ENCODE results near the gene CCDC15.
"Not testable (repeated sequence)": the region's sequence is repeated elsewhere in the genome, so short reads cannot be mapped to it uniquely, and the experiment has no call there.

The CCDC15 gene

GRCh38 chr11:125022551-125022950 is 68.5 kb downstream of the CCDC15 start:
- Histone ChIP-seq H2BK5ac (ENCODE audit: low read length) (no peak overlapping the region), H3K36me3 (ENCODE audit: control insufficient read depth, insufficient read depth, low read length) (no peaks in the 10 kb centered on the region), H4K5ac (ENCODE audit: low read length) (no peak overlapping the region), H3K4ac (ENCODE audit: low read depth, low read length) (no peak overlapping the region), H3K27me3 (ENCODE audit: insufficient read depth, low read length, poor library complexity) (no peaks in the 10 kb centered on the region), H3K27ac (ENCODE audit: low read depth, low read length) (no peak overlapping the region), H2AK5ac (ENCODE audit: low read length) (no peak overlapping the region), H2BK120ac (ENCODE audit: low read depth, low read length) (no peak overlapping the region), H3K79me1 (ENCODE audit: low read length) (no peaks in the 10 kb centered on the region), H3K4me1 (ENCODE audit: control insufficient read depth, low read depth, low read length) (no peaks in the 10 kb centered on the region), H4K8ac (ENCODE audit: low read depth, low read length) (no peak overlapping the region), H3K56ac (ENCODE audit: low read length) (no peak overlapping the region), H2BK15ac (replicated peaks; ENCODE audit: low read depth) (no peak overlapping the region), H3K9ac (ENCODE audit: low read length) (no peak overlapping the region), H3K18ac (ENCODE audit: low read length) (no peak overlapping the region), H3K79me2 (ENCODE audit: control insufficient read depth, insufficient read depth, low read length) (no peaks in the 10 kb centered on the region), H3K23ac (ENCODE audit: low read length) (no peak overlapping the region), H3K4me2 (ENCODE audit: low read length) (no peak overlapping the region), H3K4me3 (ENCODE audit: low read length) (no peak overlapping the region)
- no peak for DNase-seq

GRCh38 chr11:125025968-125026367 is 72.0 kb downstream of the CCDC15 start:
- Histone ChIP-seq H2AK5ac (ENCODE audit: low read length) (no peak overlapping the region), H2BK120ac (ENCODE audit: low read depth, low read length) (no peak overlapping the region), H3K4me3 (ENCODE audit: low read length) (no peak overlapping the region), H3K4ac (ENCODE audit: low read depth, low read length) (no peak overlapping the region), H3K9ac (ENCODE audit: low read length) (no peak overlapping the region), H3K36me3 (ENCODE audit: control insufficient read depth, insufficient read depth, low read length) (no peaks in the 10 kb centered on the region), H3K56ac (ENCODE audit: low read length) (no peak overlapping the region), H3K4me2 (ENCODE audit: low read length) (no peak overlapping the region), H2BK5ac (ENCODE audit: low read length) (no peak overlapping the region), H3K79me1 (ENCODE audit: low read length) (no peaks in the 10 kb centered on the region), H3K23ac (ENCODE audit: low read length) (no peak overlapping the region), H3K4me1 (ENCODE audit: control insufficient read depth, low read depth, low read length) (no peaks in the 10 kb centered on the region), H3K27ac (ENCODE audit: low read depth, low read length) (no peak overlapping the region), H4K8ac (ENCODE audit: low read depth, low read length) (no peak overlapping the region), H2BK15ac (replicated peaks; ENCODE audit: low read depth) (no peak overlapping the region), H3K79me2 (ENCODE audit: control insufficient read depth, insufficient read depth, low read length) (no peaks in the 10 kb centered on the region), H4K5ac (ENCODE audit: low read length) (no peak overlapping the region), H3K27me3 (ENCODE audit: insufficient read depth, low read length, poor library complexity) (no peaks in the 10 kb centered on the region), H3K18ac (ENCODE audit: low read length) (no peak overlapping the region)
- no peak for DNase-seq
- no CpG with 5 or more reads among the region's 2 CpGs for WGBS (ENCODE audit: extremely low coverage, insufficient coverage, low lambda C conversion rate)

- not testable (repeated sequence) for H3K36me3 ChIP-seq (ENCODE audit: control insufficient read depth, insufficient read depth, low read length); H4K5ac ChIP-seq (ENCODE audit: low read length); H3K56ac ChIP-seq (ENCODE audit: low read length); DNase-seq; H3K4ac ChIP-seq (ENCODE audit: low read depth, low read length); H3K23ac ChIP-seq (ENCODE audit: low read length); H2BK120ac ChIP-seq (ENCODE audit: low read depth, low read length); H3K4me2 ChIP-seq (ENCODE audit: low read length); H3K27ac ChIP-seq (ENCODE audit: low read depth, low read length); H3K4me1 ChIP-seq (ENCODE audit: control insufficient read depth, low read depth, low read length); H2BK15ac ChIP-seq (replicated peaks; ENCODE audit: low read depth); H3K4me3 ChIP-seq (ENCODE audit: low read length); H3K79me2 ChIP-seq (ENCODE audit: control insufficient read depth, insufficient read depth, low read length); H3K27me3 ChIP-seq (ENCODE audit: insufficient read depth, low read length, poor library complexity); H4K8ac ChIP-seq (ENCODE audit: low read depth, low read length); H3K9ac ChIP-seq (ENCODE audit: low read length); H2BK5ac ChIP-seq (ENCODE audit: low read length); H2AK5ac ChIP-seq (ENCODE audit: low read length); H3K18ac ChIP-seq (ENCODE audit: low read length); H3K79me1 ChIP-seq (ENCODE audit: low read length)
- no CpG with 5 or more reads among the region's 1 CpG for WGBS (ENCODE audit: extremely low coverage, insufficient coverage, low lambda C conversion rate)
Observed at GRCh38 chr11:125029431-125029830, 75.4 kb downstream of the CCDC15 start.

- Histone ChIP-seq H3K18ac (ENCODE audit: low read length) (no peak overlapping the region), H4K5ac (ENCODE audit: low read length) (no peak overlapping the region), H3K4ac (ENCODE audit: low read depth, low read length) (no peak overlapping the region), H3K27ac (ENCODE audit: low read depth, low read length) (no peak overlapping the region), H2AK5ac (ENCODE audit: low read length) (no peak overlapping the region), H3K79me2 (ENCODE audit: control insufficient read depth, insufficient read depth, low read length) (no peaks in the 10 kb centered on the region), H3K9ac (ENCODE audit: low read length) (no peak overlapping the region), H3K4me3 (ENCODE audit: low read length) (no peak overlapping the region), H2BK120ac (ENCODE audit: low read depth, low read length) (no peak overlapping the region), H3K36me3 (ENCODE audit: control insufficient read depth, insufficient read depth, low read length) (no peaks in the 10 kb centered on the region), H3K4me1 (ENCODE audit: control insufficient read depth, low read depth, low read length) (no peaks in the 10 kb centered on the region), H3K23ac (ENCODE audit: low read length) (no peak overlapping the region), H3K4me2 (ENCODE audit: low read length) (no peak overlapping the region), H3K27me3 (ENCODE audit: insufficient read depth, low read length, poor library complexity) (no peaks in the 10 kb centered on the region), H4K8ac (ENCODE audit: low read depth, low read length) (no peak overlapping the region), H3K79me1 (ENCODE audit: low read length) (no peaks in the 10 kb centered on the region), H2BK5ac (ENCODE audit: low read length) (no peak overlapping the region), H2BK15ac (replicated peaks; ENCODE audit: low read depth) (no peak overlapping the region), H3K56ac (ENCODE audit: low read length) (no peak overlapping the region)
- DNase-seq, result no peak
- WGBS (ENCODE audit: extremely low coverage, insufficient coverage, low lambda C conversion rate), result no CpG with 5 or more reads among the region's 1 CpG
Observed at GRCh38 chr11:125036933-125037332, 82.9 kb downstream of the CCDC15 start.

- Histone ChIP-seq H4K8ac (ENCODE audit: low read depth, low read length) (no peak overlapping the region), H2AK5ac (ENCODE audit: low read length) (no peak overlapping the region), H3K36me3 (ENCODE audit: control insufficient read depth, insufficient read depth, low read length) (no peaks in the 10 kb centered on the region), H2BK5ac (ENCODE audit: low read length) (no peak overlapping the region), H4K5ac (ENCODE audit: low read length) (no peak overlapping the region), H3K56ac (ENCODE audit: low read length) (no peak overlapping the region), H3K23ac (ENCODE audit: low read length) (no peak overlapping the region), H3K4me1 (ENCODE audit: control insufficient read depth, low read depth, low read length) (no peaks in the 10 kb centered on the region), H3K27me3 (ENCODE audit: insufficient read depth, low read length, poor library complexity) (no peaks in the 10 kb centered on the region), H2BK15ac (replicated peaks; ENCODE audit: low read depth) (no peak overlapping the region), H2BK120ac (ENCODE audit: low read depth, low read length) (no peak overlapping the region), H3K79me1 (ENCODE audit: low read length) (no peaks in the 10 kb centered on the region), H3K4me3 (ENCODE audit: low read length) (no peak overlapping the region), H3K27ac (ENCODE audit: low read depth, low read length) (no peak overlapping the region), H3K4me2 (ENCODE audit: low read length) (no peak overlapping the region), H3K79me2 (ENCODE audit: control insufficient read depth, insufficient read depth, low read length) (no peaks in the 10 kb centered on the region), H3K18ac (ENCODE audit: low read length) (no peak overlapping the region), H3K9ac (ENCODE audit: low read length) (no peak overlapping the region), H3K4ac (ENCODE audit: low read depth, low read length) (no peak overlapping the region)
- no CpG with 5 or more reads among the region's 4 CpGs for WGBS (ENCODE audit: extremely low coverage, insufficient coverage, low lambda C conversion rate)
- no peak for DNase-seq
Observed at GRCh38 chr11:125049164-125049792, 95.3 kb downstream of the CCDC15 start.

- Histone ChIP-seq H3K36me3 (ENCODE audit: control insufficient read depth, insufficient read depth, low read length) (no peaks in the 10 kb centered on the region), H3K4me2 (ENCODE audit: low read length) (no peak overlapping the region), H4K5ac (ENCODE audit: low read length) (no peak overlapping the region), H2BK5ac (ENCODE audit: low read length) (no peak overlapping the region), H3K27ac (ENCODE audit: low read depth, low read length) (no peak overlapping the region), H3K18ac (ENCODE audit: low read length) (no peak overlapping the region), H2BK120ac (ENCODE audit: low read depth, low read length) (no peak overlapping the region), H4K8ac (ENCODE audit: low read depth, low read length) (no peak overlapping the region), H3K27me3 (ENCODE audit: insufficient read depth, low read length, poor library complexity) (no peaks in the 10 kb centered on the region), H3K4me1 (ENCODE audit: control insufficient read depth, low read depth, low read length) (no peaks in the 10 kb centered on the region), H3K79me1 (ENCODE audit: low read length) (no peaks in the 10 kb centered on the region), H3K23ac (ENCODE audit: low read length) (no peak overlapping the region), H3K4ac (ENCODE audit: low read depth, low read length) (no peak overlapping the region), H3K4me3 (ENCODE audit: low read length) (no peak overlapping the region), H3K9ac (ENCODE audit: low read length) (no peak overlapping the region), H3K56ac (ENCODE audit: low read length) (no peak overlapping the region), H2BK15ac (replicated peaks; ENCODE audit: low read depth) (no peak overlapping the region), H2AK5ac (ENCODE audit: low read length) (no peak overlapping the region), H3K79me2 (ENCODE audit: control insufficient read depth, insufficient read depth, low read length) (no peaks in the 10 kb centered on the region)
- DNase-seq, result no peak
Observed at GRCh38 chr11:125052047-125052446, 98.0 kb downstream of the CCDC15 start.

All from mesendoderm (in vitro differentiated cells).